K562 (cell line): ENCODE results near the gene RNF40. TPM values are rescaled to one million over a fixed set of nuclear protein-coding genes. Genes with fewer than 3 reads are reported as not detected.
A peak's percentile ranks its signal among the peaks of the same experiment; 100 is the strongest.

ENCODE experiments used
- E2F6 ChIP-seq, 2 experiments: IDR thresholded peaks; 2 replicates each; pipeline ENCODE4 v1.6.1; 2011; ENCODE audit warnings: borderline replicate concordance in 1 of 2, control low read depth in 1 of 2, low read depth in 1 of 2, low read length in 1 of 2, mild to moderate bottlenecking in 1 of 2, mixed read lengths in 1 of 2, moderate library complexity in 1 of 2; ENCODE audit not compliant: insufficient read depth in 1 of 2, insufficient read length in 1 of 2, poor library complexity in 1 of 2, severe bottlenecking in 1 of 2; ENCODE audit errors: extremely low read depth in 1 of 2
- ELK3 ChIP-seq: fragments of 450-650 bp; formaldehyde crosslinking; IDR thresholded peaks from 2 replicates; pipeline ENCODE4 v1.4.0; 2020; ENCODE audit warnings: mild to moderate bottlenecking
- ETS2 ChIP-seq: IDR thresholded peaks from 2 replicates; pipeline ENCODE4 v1.6.1; 2016; ENCODE audit warnings: borderline replicate concordance, missing genetic modification characterization, mild to moderate bottlenecking, moderate library complexity, missing compliant biosample characterization; ENCODE audit not compliant: poor library complexity, severe bottlenecking
- FUS ChIP-seq: fragments of 200-400 bp; formaldehyde crosslinking; optimal IDR thresholded peaks from 2 replicates; pipeline ENCODE3; 2017; ENCODE audit warnings: low read depth, low read length
- HNRNPUL1 ChIP-seq: fragments of 200-400 bp; formaldehyde crosslinking; IDR thresholded peaks from 2 replicates; pipeline ENCODE4 v1.6.1; 2017; ENCODE audit warnings: low read length
- JUND ChIP-seq, 2 experiments: IDR thresholded peaks; 2 replicates in 1 of 2; 3 replicates in 1 of 2; pipeline ENCODE4 v1.6.1; 2011; ENCODE audit warnings: borderline replicate concordance in 2 of 2, low read depth in 2 of 2, low read length in 2 of 2, improper control_type of control experiment in 1 of 2, missing biosample characterization in 1 of 2, missing genetic modification characterization in 1 of 2, missing genetic modification reagents in 1 of 2
- KDM4B ChIP-seq, 2 experiments: fragments of 450-650 bp in 1 of 2; sonication (generic) in 1 of 2; IDR thresholded peaks; 2 replicates each; pipeline ENCODE4 v1.6.1; 2016 to 2017; ENCODE audit warnings: borderline replicate concordance in 2 of 2, antibody characterized with exemption in 1 of 2, low read depth in 1 of 2, mild to moderate bottlenecking in 1 of 2
- NCOA6 ChIP-seq: fragments of 450-650 bp; IDR thresholded peaks from 2 replicates; pipeline ENCODE4 v1.6.1; 2017; ENCODE audit warnings: mild to moderate bottlenecking
- NFIC ChIP-seq: fragments of 450-650 bp; IDR thresholded peaks from 2 replicates; pipeline ENCODE4 v1.6.1; 2017; ENCODE audit warnings: mild to moderate bottlenecking, inconsistent platforms
- NFRKB ChIP-seq: fragments of 450-650 bp; IDR thresholded peaks from 2 replicates; pipeline ENCODE4 v1.6.1; 2016; ENCODE audit warnings: low read depth
- NR4A1 ChIP-seq, 2 experiments: fragments of 250-450 bp in 1 of 2; fragments of 450-650 bp in 1 of 2; sonication (Bioruptor Pico) in 1 of 2; IDR thresholded peaks; 2 replicates each; pipeline versions ENCODE4 v1.4.0 to v1.6.1; 2016 to 2020; ENCODE audit warnings: mild to moderate bottlenecking in 2 of 2, missing compliant biosample characterization in 1 of 2, missing genetic modification characterization in 1 of 2, moderate library complexity in 1 of 2
- PML ChIP-seq: IDR thresholded peaks from 2 replicates; pipeline ENCODE4 v1.6.1; 2012; ENCODE audit warnings: low read length, inconsistent platforms
- SMARCB1 ChIP-seq: IDR thresholded peaks from 2 replicates; pipeline ENCODE4 v1.6.1; 2011; ENCODE audit warnings: improper control_type of control experiment, low read depth; ENCODE audit not compliant: insufficient read length
- TEAD1 ChIP-seq, 2 experiments: fragments of 450-650 bp in 1 of 2; sonication (generic) in 1 of 2; formaldehyde crosslinking; IDR thresholded peaks; 2 replicates each; pipeline versions ENCODE4 v1.4.0 to v1.8.0; 2020 to 2022; ENCODE audit warnings: mild to moderate bottlenecking in 2 of 2, missing genetic modification reagents in 1 of 2
- TRIM24 ChIP-seq, 2 experiments: fragments of 450-650 bp; IDR thresholded peaks; 2 replicates each; pipeline ENCODE4 v1.6.1; 2016
- ZHX1 ChIP-seq: fragments of 150-350 bp; conservative IDR thresholded peaks from 2 replicates; pipeline ENCODE4 v1.6.1; 2014; ENCODE audit warnings: low read length
- ZNF124 ChIP-seq: sonication (generic); formaldehyde crosslinking; IDR thresholded peaks from 2 replicates; pipeline ENCODE4 v1.8.1; 2022; ENCODE audit warnings: missing genetic modification reagents
- ZNF280A ChIP-seq: fragments of 450-650 bp; IDR thresholded peaks from 2 replicates; pipeline ENCODE4 v1.6.1; 2018; ENCODE audit warnings: mild to moderate bottlenecking, low read depth; ENCODE audit not compliant: partially characterized antibody
- polyA plus RNA-seq, 8 experiments: library from polyadenylated mRNA; depleted of rRNA in 4 of 8; stranded (reverse) in 5 of 8; unstranded in 3 of 8; fragments of >200 nt; fragmentation: Nextera tagmentation in 2 of 8; fragmentation: Illumina TruSeq in 1 of 8; extraction: Ambion mirVana in 2 of 8; extraction: Trizol in 1 of 8; gene quantifications; 2 replicates each; pipeline versions ENCODE4 v1.2.1 to v1.2.3, GENCODE V29; 2011 to 2014; ENCODE audit warnings: inconsistent platforms in 1 of 8, missing spikeins in 1 of 8
- total RNA-seq, 7 experiments: library from RNA; depleted of rRNA in 6 of 7; stranded (reverse); fragments of >200 nt in 6 of 7; fragmentation: Illumina TruSeq in 2 of 7; extraction: Trizol in 2 of 7; gene quantifications; 2 replicates each; pipeline versions ENCODE4 v1.2.1 to v1.2.3, GENCODE V29; 2011 to 2021; ENCODE audit warnings: low replicate concordance in 1 of 7

The RNF40 gene
- total and polyA plus RNA-seq, 9 of the 15 experiments (the other 6 are each of a cell fraction or from before 2014, with no cell fraction given): 6.2 to 129 (median 81.5) TPM

- peak; percentile 65; the same call in 1 of the 2 replicates for TF ChIP-seq ZHX1
- TF ChIP-seq TRIM24 (IDR thresholded peaks at IDR 0.05): no peak
- no peak for TF ChIP-seq KDM4B (IDR thresholded peaks at IDR 0.05; ENCODE audit: borderline replicate concordance in 2 of 2, low read depth in 1 of 2)
- TF ChIP-seq FUS: no peak
- TF ChIP-seq ZNF280A: no peak
- no peak for TF ChIP-seq HNRNPUL1
- TF ChIP-seq ELK3 (CRISPR knock-in tag): no peak
- no peak for TF ChIP-seq NR4A1 (CRISPR knock-in tag; IDR thresholded peaks at IDR 0.05)
- no peak for TF ChIP-seq NR4A1 (tag; IDR thresholded peaks at IDR 0.05)
- TF ChIP-seq TEAD1 (CRISPR knock-in tag; IDR thresholded peaks at IDR 0.05): 0 out of 4 replicates have a peak, but pooled peaks of 1 of the 2 experiments have one; percentile 43
- peak; percentile 65; the same call in 1 of the 2 replicates for TF ChIP-seq NFRKB
- TF ChIP-seq NCOA6: no peak
- TF ChIP-seq SMARCB1: no peak
- peak; percentile 90 for TF ChIP-seq NFIC
- TF ChIP-seq JUND (IDR thresholded peaks at IDR 0.05; ENCODE audit: borderline replicate concordance, low read depth, low read length): peak; percentile 21; the same call in 1 of the 2 replicates
- TF ChIP-seq JUND (tag; IDR thresholded peaks at IDR 0.05; ENCODE audit: borderline replicate concordance, low read depth, low read length): no peak
- peak; percentile 64; the same call in 1 of the 2 replicates for TF ChIP-seq PML
- no peak for TF ChIP-seq ZNF124
- TF ChIP-seq E2F6 (IDR thresholded peaks at IDR 0.05; ENCODE audit: borderline replicate concordance in 1 of 2, extremely low read depth in 1 of 2, insufficient read depth in 1 of 2, insufficient read length in 1 of 2, low read depth in 1 of 2, low read length in 1 of 2, poor library complexity in 1 of 2, severe bottlenecking in 1 of 2): peak in 1 of 2 experiments; percentile 30
- TF ChIP-seq ETS2 (tag): no peak
Measured at GRCh38 chr16:30761928-30762902, at the start of gene RNF40, which contains the start of gene CFAP119 (continued).
